GM19324 (cell line): ENCODE measurements around the gene CD28.
A peak's percentile ranks its signal among the peaks of the same experiment; 100 is the strongest.
"Not testable (repeated sequence)": the region's sequence is repeated elsewhere in the genome, so short reads cannot be mapped to it uniquely, and the experiment has no call there.

ENCODE experiments used
- ATAC-seq: cut with Tn5 transposase; IDR thresholded peaks from one replicate; pipeline ENCODE4 v1.9.1; 2021; ENCODE audit warnings: mild to moderate bottlenecking, moderate library complexity; ENCODE audit not compliant: unreplicated experiment, low FRiP score

CD28 gene

GRCh38 chr2:203685789-203686420 lies 20.5 kb upstream of the CD28 start:
- no peak for ATAC-seq

- ATAC-seq = no peak
Measured at GRCh38 chr2:203687165-203687564, 19.3 kb upstream of the CD28 start.

- peak; percentile 71 for ATAC-seq
Measured at GRCh38 chr2:203688798-203689197, 17.6 kb upstream of the CD28 start.

- peak; percentile 69 for ATAC-seq
Measured at GRCh38 chr2:203689426-203690116, 16.9 kb upstream of the CD28 start.

GRCh38 chr2:203690117-203690431 lies 16.4 kb upstream of the CD28 start:
- ATAC-seq = no peak

GRCh38 chr2:203690441-203691047 lies 15.9 kb upstream of the CD28 start:
- no peak for ATAC-seq

- ATAC-seq = no peak
Measured at GRCh38 chr2:203691149-203691548, 15.3 kb upstream of the CD28 start.

GRCh38 chr2:203692031-203692710 lies 14.3 kb upstream of the CD28 start:
- no peak for ATAC-seq

GRCh38 chr2:203693242-203693879 lies 13.1 kb upstream of the CD28 start:
- ATAC-seq = no peak

GRCh38 chr2:203694191-203694590 lies 12.2 kb upstream of the CD28 start:
- ATAC-seq = no peak

- ATAC-seq = no peak
Measured at GRCh38 chr2:203697190-203697589, 9.2 kb upstream of the CD28 start.

- ATAC-seq = not testable (repeated sequence)
Measured at GRCh38 chr2:203697763-203698162, 8.7 kb upstream of the CD28 start.

- not testable (repeated sequence) for ATAC-seq
Measured at GRCh38 chr2:203698410-203698809, 8.0 kb upstream of the CD28 start.

GRCh38 chr2:203704430-203704829 lies 2.0 kb upstream of the CD28 start:
- ATAC-seq = no peak

GRCh38 chr2:203705178-203705577 lies 1.3 kb upstream of the CD28 start:
- no peak for ATAC-seq

GRCh38 chr2:203707530-203707929 lies 1.1 kb downstream of the CD28 start:
- ATAC-seq = no peak

GRCh38 chr2:203708846-203709396 lies 2.5 kb downstream of the CD28 start:
- ATAC-seq = no peak

GRCh38 chr2:203709416-203710040 lies 3.1 kb downstream of the CD28 start:
- ATAC-seq = no peak

GRCh38 chr2:203710226-203710625 lies 3.8 kb downstream of the CD28 start:
- ATAC-seq = no peak

- no peak for ATAC-seq
Measured at GRCh38 chr2:203710952-203711351, 4.5 kb downstream of the CD28 start.
